Stomach (tissue), 9 donors: Measurements from ENCODE around the gene AIFM2. TPM values are rescaled to one million over a fixed set of nuclear protein-coding genes. Genes with fewer than 3 reads are reported as not detected.
"Not testable (repeated sequence)": the region's sequence is repeated elsewhere in the genome, so short reads cannot be mapped to it uniquely, and the experiment has no call there.

Experiments used
- DNase-seq, 2 donors: peaks; one replicate each; pipeline versions ENCODE4 v3.0.0 to v3.0.0-alpha.2; 2013 to 2019
- H3K27ac ChIP-seq, 5 donors: fragments of 200-600 bp in 4 of 5; sonication (generic) in 4 of 5; one replicate each; pipeline ENCODE4 v1.5.1; 2013 to 2019; ENCODE audit warnings: mild to moderate bottlenecking in 1 of 5, moderate library complexity in 1 of 5
- H3K27me3 ChIP-seq, 3 donors: fragments of 200-600 bp; sonication (generic); one replicate each; pipeline ENCODE4 v1.5.1; 2017 to 2019; ENCODE audit warnings: mixed run types in 1 of 3
- H3K36me3 ChIP-seq, 4 donors: fragments of 200-600 bp; sonication (generic); 1 replicate in 3 of 4; 2 replicates in 1 of 4; pipeline ENCODE4 v1.5.1; 2016 to 2019
- H3K4me1 ChIP-seq, 4 donors: fragments of 200-600 bp; sonication (generic); one replicate each; pipeline ENCODE4 v1.5.1; 2016 to 2019
- H3K4me3 ChIP-seq, 4 donors: fragments of 200-600 bp; sonication (generic) in 3 of 4; one replicate each; pipeline ENCODE4 v1.5.1; 2016 to 2019; ENCODE audit warnings: mild to moderate bottlenecking in 1 of 4
- H3K9me3 ChIP-seq, 4 donors: fragments of 200-600 bp; sonication (generic); one replicate each; pipeline ENCODE4 v1.5.1; 2016 to 2019
- CTCF ChIP-seq, 7 experiments: fragments of 450-650 bp in 4 of 7; fragments of 200-600 bp in 3 of 7; sonication (generic) in 3 of 7; IDR thresholded peaks; one replicate each; pipeline ENCODE4 v1.5.1; 2016 to 2019; ENCODE audit warnings: antibody characterized with exemption in 7 of 7, control low read depth in 2 of 7, mild to moderate bottlenecking in 1 of 7
- EP300 ChIP-seq: sonication (generic); formaldehyde crosslinking; IDR thresholded peaks from one replicate; pipeline ENCODE4 v1.6.1; 2017; ENCODE audit warnings: antibody characterized with exemption
- POLR2A ChIP-seq, 4 donors: fragments of 450-650 bp; IDR thresholded peaks; one replicate each; pipeline ENCODE4 v1.6.1; 2016; ENCODE audit warnings: antibody characterized with exemption in 4 of 4, control low read depth in 2 of 4, mild to moderate bottlenecking in 1 of 4, moderate library complexity in 1 of 4
- POLR2AphosphoS5 ChIP-seq, 3 donors: sonication (generic); formaldehyde crosslinking; IDR thresholded peaks; one replicate each; pipeline ENCODE4 v1.6.1; 2016; ENCODE audit warnings: antibody characterized with exemption in 3 of 3
- WGBS, 5 donors: extraction: QIAGEN DNeasy Blood & Tissue Kit in 3 of 5; methylation state at CpG; one replicate each; pipeline versions ENCODE4 v1.1.5 to v1.1.7; 2013 to 2018; 5-methylcytosine and 5-hydroxymethylcytosine counted together
- intact Hi-C: fragments of 100-400 bp; cut with DNase I; formaldehyde crosslinking; loops from one replicate; pipeline ENCODE4 v1.15.1; 2023; ENCODE audit warnings: low total_unique reads
- polyA plus RNA-seq, 3 donors: library from polyadenylated mRNA; stranded (reverse); fragments of 200-250 nt; gene quantifications; one replicate each; pipeline ENCODE4 v1.2.3, GENCODE V29; 2013
- total RNA-seq, 5 donors: library from RNA; depleted of rRNA; stranded (reverse); fragments of >200 nt; gene quantifications; one replicate each; pipeline versions ENCODE4 v1.1.0 to v1.2.3, GENCODE V29; 2014 to 2016
- donor health status: healthy with polysubstance abuse.
- donor health status: Bipolar disorder and iron deficiency.
- donor health status: healthy.

The AIFM2 gene
- total and polyA plus RNA-seq, 8 donors = 4.5 to 14.5 (median 6.1) TPM

- H3K4me3 ChIP-seq = no peak overlapping the region
- TF ChIP-seq EP300 = no peak
- TF ChIP-seq POLR2A (IDR thresholded peaks at IDR 0.05) = no peak
- no peak for TF ChIP-seq CTCF (IDR thresholded peaks at IDR 0.05)
- no peak for TF ChIP-seq POLR2AphosphoS5 (IDR thresholded peaks at IDR 0.05)
- H3K9me3 ChIP-seq = no peaks in the 10 kb centered on the region
- no peak for DNase-seq
- no peak overlapping the region for H3K27ac ChIP-seq
- H3K27me3 ChIP-seq = no peaks in the 10 kb centered on the region
- 93 to 96% (median 95%) methylated on average over 22 of the region's 22 CpGs for WGBS, 5 donors
- H3K36me3 ChIP-seq = peaks cover 25 to 75% (median 69%) of the 10 kb centered on the region in 4 donors
- intact Hi-C loops = no loop called here
- H3K4me1 ChIP-seq = no peaks in the 10 kb centered on the region
These were observed 21.1 kb downstream of the AIFM2 start for GRCh38 chr10:70111496-70111895.

DNA sequence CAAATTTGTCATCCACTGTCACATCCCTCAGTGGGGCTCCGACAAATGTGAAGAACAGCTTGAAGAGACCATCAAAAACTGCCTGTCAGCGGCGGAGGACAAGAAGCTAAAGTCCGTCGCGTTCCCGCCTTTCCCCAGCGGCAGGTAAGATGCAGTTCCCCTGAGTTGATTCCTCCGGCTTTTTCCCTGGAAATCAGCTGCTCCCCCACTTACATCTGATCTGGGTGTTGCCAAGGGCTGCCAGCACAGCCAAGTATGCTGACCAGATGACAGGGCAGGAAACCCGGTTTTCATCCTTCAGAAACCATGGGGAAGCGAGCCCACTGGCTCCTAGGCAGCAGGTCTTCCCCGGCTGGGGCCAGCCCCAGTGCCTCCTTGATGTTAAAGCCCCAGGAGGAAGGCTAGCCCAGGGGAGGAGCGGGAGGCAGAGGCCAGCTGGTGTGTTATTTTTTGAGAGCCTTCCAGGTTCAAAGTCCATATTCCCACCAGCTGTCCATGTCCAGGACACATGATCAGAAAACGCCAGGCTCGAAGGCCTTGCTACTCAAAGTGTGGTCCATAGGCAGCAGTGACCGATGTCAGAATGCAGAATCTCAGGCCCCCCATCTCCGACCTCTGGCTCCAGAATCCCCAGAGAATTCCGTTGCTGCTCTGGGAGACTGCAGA, 23.4 kb downstream of the AIFM2 start:
- intact Hi-C loops = no loop called here
- Histone ChIP-seq H3K27ac (no peak overlapping the region), H3K4me3 (no peak overlapping the region), H3K27me3 (no peaks in the 10 kb centered on the region), H3K9me3 (no peaks in the 10 kb centered on the region), H3K36me3 (peaks cover 18 to 71% (median 55%) of the 10 kb centered on the region in 4 donors), H3K4me1 (no peaks in the 10 kb centered on the region)
- no peak for TF ChIP-seq CTCF (IDR thresholded peaks at IDR 0.05)
- no peak for TF ChIP-seq POLR2AphosphoS5 (IDR thresholded peaks at IDR 0.05)
- DNase-seq = peak in 1 of 2 donors; percentile 47
- WGBS, 5 donors = 83 to 87% (median 84%) methylated on average over 17 to 18 of the region's 18 CpGs

DNA sequence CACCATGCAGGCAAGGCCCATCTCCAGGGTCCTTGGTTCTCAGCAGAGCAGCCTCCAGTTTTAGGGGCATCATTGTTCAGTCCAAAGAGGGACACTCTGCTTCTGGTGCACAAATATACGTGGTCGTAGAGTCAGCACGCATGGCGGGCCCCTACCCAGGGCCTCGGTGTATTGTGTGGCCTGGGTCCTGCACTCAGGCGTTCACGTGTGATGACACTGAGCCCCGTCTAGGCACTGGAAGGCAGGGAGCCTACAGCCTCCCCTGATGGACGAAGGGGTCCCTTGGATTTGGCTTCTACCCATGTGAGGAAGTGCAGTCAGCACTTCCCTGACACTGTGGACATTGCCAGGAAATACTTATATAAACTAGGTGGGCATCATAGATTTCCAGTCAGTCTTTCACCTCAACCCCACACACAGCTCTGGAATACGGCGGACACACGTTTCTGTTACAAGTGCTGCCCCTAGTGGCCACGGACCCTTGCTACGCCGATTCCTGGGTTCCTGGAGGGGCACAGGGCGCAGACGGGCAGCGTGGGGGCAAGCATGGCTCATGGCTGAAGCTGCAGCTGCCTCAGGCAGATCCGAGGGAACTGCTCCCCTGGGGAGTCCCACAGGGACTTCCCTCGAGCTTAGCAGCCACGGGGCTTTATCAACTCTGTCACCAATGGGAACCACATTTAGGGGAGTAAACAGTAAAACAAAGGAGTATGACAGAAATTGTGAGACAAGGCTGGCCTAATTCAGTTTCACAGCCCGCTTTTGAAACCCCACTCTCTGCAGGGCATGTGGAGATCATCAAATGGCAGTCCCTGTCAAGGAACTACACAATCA, 25.4 kb downstream of the AIFM2 start:
- Histone ChIP-seq H3K4me3 (no peak overlapping the region), H3K27me3 (no peaks in the 10 kb centered on the region), H3K9me3 (no peaks in the 10 kb centered on the region), H3K36me3 (peaks cover 5 to 56% (median 40%) of the 10 kb centered on the region in 4 donors), H3K27ac (no peak overlapping the region), H3K4me1 (no peaks in the 10 kb centered on the region)
- WGBS, 5 donors = 71 to 79% (median 73%) methylated on average over 20 to 22 of the region's 22 CpGs
- intact Hi-C loops = no loop called here
- peak in 1 of 2 donors; percentile 41 for DNase-seq
- TF ChIP-seq EP300 = no peak
- TF ChIP-seq CTCF (IDR thresholded peaks at IDR 0.05) = peak in 3 of 7 experiments; percentile 16 to 34 (median 22)

DNA sequence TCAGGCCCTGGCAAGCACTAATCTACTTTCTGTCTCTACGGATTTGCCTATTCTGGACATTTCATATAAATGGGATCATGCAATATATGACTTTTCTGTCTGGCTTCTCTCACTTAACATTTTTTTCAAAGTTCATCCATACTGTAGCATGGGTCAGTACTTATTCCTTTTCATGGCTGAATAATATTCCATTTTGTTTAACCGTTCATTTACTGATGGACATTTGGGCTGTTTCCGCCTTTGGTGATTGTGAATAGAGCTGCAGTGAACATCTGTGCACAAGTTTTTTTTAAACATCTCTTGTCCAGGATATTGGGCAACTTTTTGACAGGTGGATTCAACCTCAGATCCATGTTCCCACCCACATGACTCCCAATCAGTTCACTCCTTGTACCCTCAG, 31.0 kb downstream of the AIFM2 start:
- no peaks in the 10 kb centered on the region for H3K27me3 ChIP-seq
- no peaks in the 10 kb centered on the region for H3K4me1 ChIP-seq
- H3K27ac ChIP-seq = no peak overlapping the region
- 65 to 89% (median 77%) methylated on average over 3 of the region's 3 CpGs for WGBS, 5 donors
- TF ChIP-seq POLR2A (IDR thresholded peaks at IDR 0.05) (no peak), CTCF (IDR thresholded peaks at IDR 0.05) (no peak), EP300 (no peak), POLR2AphosphoS5 (IDR thresholded peaks at IDR 0.05) (no peak)
- no peak overlapping the region for H3K4me3 ChIP-seq
- DNase-seq = no peak
- no peaks in the 10 kb centered on the region for H3K9me3 ChIP-seq
- intact Hi-C loops = no loop called here
- peaks cover 0 to 61% (median 44%) of the 10 kb centered on the region in 4 donors for H3K36me3 ChIP-seq

- 84 to 92% (median 86%) methylated on average over 11 of the region's 11 CpGs for WGBS, 5 donors
- H3K4me1 ChIP-seq, intact Hi-C loops, H3K9me3 ChIP-seq, DNase-seq, H3K4me3 ChIP-seq, H3K27me3 ChIP-seq, H3K27ac ChIP-seq: not testable (repeated sequence)
- H3K36me3 ChIP-seq = peaks cover 0 to 67% (median 48%) of the 10 kb centered on the region in 4 donors
These were observed 31.5 kb downstream of the AIFM2 start for GRCh38 chr10:70101068-70101562.
